ENCODE measurements around the gene FGFRL1.

The FGFRL1 gene, protein sequence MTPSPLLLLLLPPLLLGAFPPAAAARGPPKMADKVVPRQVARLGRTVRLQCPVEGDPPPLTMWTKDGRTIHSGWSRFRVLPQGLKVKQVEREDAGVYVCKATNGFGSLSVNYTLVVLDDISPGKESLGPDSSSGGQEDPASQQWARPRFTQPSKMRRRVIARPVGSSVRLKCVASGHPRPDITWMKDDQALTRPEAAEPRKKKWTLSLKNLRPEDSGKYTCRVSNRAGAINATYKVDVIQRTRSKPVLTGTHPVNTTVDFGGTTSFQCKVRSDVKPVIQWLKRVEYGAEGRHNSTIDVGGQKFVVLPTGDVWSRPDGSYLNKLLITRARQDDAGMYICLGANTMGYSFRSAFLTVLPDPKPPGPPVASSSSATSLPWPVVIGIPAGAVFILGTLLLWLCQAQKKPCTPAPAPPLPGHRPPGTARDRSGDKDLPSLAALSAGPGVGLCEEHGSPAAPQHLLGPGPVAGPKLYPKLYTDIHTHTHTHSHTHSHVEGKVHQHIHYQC

DNA sequence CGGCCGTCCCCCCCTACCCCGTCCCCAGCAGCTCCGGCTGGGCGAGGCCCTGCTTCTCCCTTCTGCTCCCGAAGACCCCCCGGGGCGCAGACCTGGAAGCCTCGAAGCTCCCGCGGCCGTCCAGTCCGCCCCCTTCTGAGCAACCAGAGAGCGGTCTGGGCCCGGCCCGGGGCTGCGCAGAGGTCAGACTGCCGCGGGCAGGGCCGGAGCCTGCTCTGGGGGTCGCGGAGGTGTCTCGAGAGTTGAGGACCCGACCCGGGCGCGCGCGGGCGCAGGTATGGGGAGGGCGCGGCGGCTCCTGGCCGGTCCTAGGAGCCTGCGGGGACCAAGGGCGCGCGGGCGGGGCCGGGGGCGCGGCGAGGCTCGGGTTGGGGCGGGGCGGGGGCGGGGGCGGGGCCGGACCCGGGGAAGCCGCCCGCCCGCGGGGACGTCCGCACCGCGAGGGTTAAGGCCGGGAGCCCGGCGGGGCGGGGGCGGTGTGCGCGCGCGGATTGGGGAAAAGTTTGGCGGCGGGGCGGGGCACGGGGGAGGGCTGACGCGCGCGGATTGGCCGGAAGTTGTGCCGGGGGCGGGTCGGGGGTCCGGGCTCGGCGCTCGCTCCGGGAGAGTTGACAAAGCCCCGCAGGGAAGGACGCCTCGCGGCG, at the start of gene FGFRL1:
Gene FGFRL1, plus strand, starts transcription at position 605 of the 644 bp plus-strand sequence. CDS start 860 bp downstream, outside the sequence.
- peak; percentile 83 for DNase-seq (ENCODE audit: low read depth, low spot score)

DNA sequence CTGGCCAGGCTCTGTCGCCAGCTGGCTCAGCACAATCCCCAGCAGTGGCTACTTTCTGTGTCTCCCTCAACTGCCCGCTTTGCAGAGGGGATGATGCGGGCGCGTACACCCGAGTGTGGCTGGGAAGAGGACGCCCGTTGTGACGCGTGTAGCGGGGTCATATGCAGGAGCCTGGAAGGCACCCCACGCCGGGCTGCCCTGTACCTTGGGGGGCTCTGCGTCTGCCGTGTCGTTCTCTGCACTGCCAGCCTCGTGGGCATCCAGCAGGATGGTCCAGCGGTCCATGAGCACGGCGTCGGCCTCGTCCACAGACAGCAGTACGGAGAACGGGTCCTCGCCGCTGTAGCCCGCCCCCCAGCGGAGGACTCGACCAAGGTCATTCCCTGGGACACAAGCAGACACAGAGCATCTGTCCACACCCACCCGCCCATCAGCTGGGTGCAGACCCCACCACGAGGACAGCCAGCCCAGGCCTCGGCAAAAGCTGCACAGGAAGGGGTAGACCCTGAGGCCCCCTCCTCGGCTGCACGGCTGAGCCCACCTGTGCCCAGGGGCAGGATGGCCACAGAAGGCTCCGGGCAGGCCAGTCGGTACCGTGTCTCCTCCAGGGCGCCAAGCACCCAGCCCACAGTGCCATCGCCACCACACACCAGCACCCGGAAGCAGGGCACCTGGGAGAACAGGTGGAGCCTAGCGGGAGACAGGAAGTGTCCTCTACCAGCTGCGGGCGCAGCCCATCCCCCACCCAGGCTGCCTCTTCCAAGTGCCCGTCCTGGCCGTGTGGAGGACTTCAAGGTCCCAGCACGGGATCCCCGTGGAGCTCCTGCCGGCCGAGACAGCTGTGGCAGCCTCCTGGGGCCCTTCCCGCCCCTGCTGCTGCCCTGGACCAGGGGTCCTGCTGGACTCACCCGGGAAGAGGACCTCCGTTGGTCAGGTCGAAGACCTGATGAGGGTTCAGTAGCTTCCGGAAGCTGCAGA, 48.9 kb upstream of the FGFRL1 start:
- no peak for DNase-seq (ENCODE audit: low read depth, low spot score)

GRCh38 chr4:963276-964225, 47.9 kb upstream of the FGFRL1 start:
- no peak for DNase-seq (ENCODE audit: low read depth, low spot score)

DNA sequence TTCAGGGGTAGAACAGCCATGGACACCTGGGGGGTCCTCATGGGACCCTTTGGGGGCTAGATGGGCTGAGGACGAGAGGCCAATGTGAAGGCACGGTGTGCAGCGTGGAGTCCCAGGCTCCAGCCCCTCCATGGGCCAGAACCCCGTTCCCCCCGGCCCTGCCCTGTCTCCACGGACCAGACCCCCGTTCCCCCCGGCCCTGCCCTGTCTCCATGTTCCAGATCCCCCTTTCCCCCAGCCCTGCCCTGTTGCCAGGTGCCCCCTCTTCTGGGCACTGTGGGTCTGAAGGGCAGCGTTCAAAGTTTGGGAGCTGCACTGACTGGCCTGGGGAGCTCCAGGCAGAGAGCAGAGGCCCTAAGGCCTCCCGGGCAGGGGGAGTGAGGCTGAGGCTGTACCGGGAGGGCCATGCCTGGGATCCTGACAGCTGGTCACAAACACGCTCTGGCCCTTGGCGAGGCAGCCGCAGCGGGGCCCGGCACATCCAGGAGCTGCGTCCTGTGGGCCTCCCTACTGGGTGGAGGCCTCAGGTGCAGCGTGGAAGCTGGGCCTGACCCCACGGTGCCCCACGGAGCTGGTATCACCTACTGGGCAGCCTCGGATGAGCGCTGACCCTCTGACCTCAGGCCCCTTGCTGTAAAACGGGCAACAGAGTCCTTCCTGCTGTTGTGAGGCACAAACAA, 46.9 kb upstream of the FGFRL1 start:
- no peak for DNase-seq (ENCODE audit: low read depth, low spot score)

- no peak for DNase-seq (ENCODE audit: low read depth, low spot score)
These were observed 46.2 kb upstream of the FGFRL1 start for GRCh38 chr4:965048-965765.

DNA sequence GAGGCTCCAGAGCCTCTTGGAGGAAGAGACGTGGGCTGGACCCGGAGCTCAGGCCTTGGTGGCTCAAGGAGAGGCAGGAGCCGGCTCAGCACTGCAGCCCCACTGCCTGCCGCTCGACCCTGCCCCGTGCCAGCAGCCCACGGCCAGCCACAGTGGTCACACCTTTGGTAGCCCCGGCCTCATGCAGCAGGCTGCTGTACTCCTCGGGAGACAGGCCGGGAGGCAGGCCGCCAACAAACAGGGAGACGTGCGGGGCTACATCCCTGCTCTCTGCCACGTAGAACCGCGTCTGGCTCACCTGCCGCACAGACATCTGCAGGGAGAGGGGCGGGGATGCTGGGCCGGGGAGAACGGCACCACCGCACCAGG, 45.7 kb upstream of the FGFRL1 start:
- no peak for DNase-seq (ENCODE audit: low read depth, low spot score)

DNA sequence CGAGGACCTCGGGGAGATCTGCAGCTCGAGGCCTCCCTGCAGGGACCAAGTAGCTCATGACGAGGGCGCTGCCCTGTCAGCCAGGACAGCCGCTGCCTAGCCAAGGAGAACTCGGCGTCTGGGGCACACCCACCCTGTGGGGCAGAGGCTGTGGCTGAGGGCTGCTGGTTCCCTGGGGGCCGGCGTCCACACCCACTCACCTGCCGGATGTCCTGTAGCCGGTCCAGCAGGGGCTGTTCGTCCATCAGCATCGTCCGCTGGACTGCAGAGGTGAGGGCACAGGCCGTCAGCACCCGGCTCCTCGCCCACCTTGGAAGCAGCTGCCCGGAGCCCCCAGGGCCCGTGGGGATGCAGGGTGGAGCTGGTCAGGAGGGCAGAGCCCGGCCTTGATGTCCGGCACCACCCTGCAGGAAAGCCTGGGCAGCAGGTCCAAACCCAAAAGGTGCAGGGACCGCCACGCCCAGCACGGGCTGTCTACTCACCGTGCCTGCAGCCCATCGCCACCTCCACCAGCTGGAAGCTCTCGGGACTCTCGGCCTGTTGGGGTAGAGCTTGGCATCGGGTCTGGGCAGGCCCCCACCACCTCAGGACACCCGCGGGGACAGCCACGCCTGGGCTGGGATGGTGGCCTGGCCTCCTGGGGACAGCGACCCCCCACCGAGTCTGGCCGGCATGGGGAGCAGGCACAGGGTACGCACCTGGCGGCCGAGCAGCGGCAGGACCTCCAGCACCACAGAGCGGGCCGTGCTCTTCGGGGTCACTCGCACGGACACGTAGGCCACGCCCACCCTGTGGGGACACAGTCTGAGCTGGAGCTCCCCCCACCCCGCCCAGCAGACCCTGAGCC, 44.9 kb upstream of the FGFRL1 start:
- no peak for DNase-seq (ENCODE audit: low read depth, low spot score)

- no peak for DNase-seq (ENCODE audit: low read depth, low spot score)
These were observed 44.0 kb upstream of the FGFRL1 start for GRCh38 chr4:967113-968104.

- DNase-seq (ENCODE audit: low read depth, low spot score) = no peak
These were observed 43.2 kb upstream of the FGFRL1 start for GRCh38 chr4:968221-968620.

DNA sequence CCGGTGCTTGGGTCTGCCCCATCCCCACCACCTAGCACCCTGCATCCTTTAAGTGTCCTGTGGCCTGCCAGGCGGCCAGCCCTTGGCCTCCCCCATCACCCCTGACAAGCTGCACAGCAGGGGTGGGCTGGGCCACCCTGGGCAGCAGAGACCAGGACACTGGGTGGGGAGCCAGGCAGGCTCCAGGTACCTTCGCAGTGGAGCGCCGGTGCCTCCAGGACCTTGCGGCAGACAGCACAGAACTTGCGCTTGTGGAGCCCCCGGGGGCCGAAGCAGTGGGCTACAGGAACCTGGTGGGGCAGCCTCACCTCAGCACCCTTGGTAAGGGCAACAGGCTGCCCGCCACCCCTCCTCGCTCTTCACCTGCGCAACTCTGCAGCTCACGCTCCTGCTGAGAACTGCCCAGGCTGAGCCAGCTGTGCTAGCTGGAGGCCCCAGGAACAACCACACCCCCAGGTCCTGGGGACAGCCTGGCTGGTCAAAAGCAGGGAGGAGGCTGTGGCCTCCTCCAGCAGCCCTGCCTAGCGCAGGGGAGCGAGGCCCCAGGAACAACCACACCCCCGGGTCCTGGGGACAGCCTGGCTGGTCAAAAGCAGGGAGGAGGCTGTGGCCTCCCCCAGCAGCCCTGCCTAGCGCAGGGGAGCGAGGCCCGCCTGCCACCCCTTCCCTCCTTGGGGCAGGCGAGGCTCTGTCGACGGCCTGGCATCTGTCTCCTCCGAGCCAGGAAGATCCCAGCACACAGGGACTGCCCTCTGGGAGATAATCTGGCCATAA, 42.6 kb upstream of the FGFRL1 start:
- no peak for DNase-seq (ENCODE audit: low read depth, low spot score)

DNA sequence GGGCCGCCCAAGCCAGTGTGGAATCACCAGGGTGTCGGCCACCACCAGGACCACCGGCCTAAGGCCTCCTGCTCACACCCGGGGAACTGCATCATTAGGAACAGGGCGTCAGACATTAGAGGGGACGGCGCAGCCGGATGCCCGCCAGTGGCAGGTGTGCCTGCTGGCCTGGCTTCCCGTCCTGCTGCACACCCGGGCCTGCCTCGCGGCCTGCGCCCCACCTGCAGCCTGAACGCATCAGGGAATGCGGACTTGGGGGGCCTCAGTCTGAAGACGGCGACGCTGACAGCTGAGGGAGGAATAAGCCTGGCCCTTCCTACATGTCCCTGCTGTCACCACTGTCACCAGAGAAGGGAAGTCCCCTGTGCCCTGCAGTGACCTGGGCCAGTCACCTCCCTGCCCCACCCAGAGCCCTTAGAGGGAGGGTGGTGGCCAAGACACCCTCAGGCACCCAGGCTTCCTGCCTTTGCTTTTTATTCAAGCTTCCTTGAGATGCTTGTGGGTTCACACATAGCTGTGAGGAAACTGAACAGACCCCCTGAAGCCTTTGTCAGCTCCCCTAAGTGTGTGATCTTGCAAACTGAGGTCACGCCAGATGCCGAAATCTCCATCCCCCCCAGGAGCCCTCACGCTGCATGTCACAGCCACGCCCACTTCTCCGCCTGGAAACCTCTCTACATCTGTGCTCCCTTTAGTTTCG, 41.2 kb upstream of the FGFRL1 start:
- DNase-seq (ENCODE audit: low read depth, low spot score) = no peak

DNA sequence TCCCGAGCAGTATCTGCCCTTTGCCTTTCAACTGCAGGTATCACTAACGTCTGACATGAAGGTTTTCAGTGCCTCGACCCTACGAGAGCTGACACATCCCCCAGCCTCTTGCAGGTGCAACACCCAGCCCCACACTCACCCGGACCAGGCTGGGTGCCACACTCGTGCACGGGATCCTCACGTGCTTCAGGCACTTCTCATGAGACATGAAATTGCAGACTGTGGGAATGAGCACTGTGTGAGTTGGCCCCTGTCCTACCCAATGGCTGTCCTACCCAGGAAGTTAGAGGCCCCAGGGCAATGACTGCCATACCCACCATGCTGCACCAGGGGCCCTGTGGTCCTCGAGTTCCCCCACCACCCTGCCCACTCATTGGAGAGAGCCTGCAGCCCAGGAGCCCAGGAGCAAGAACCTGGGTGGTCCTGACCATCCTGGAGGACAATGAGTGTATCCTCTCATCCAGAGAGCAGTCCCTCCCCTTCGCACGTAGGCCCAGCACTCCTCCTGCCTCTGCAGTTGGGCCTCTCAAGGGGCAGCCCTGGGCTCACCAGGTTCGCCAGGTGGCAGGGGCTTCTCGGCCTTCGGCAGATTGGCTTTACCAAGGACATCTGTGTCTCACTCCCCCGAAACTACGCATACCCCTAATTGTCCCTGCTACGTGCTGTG, 40.4 kb upstream of the FGFRL1 start:
- no peak for DNase-seq (ENCODE audit: low read depth, low spot score)

GRCh38 chr4:971666-972500, 39.5 kb upstream of the FGFRL1 start:
- DNase-seq (ENCODE audit: low read depth, low spot score) = no peak

DNA sequence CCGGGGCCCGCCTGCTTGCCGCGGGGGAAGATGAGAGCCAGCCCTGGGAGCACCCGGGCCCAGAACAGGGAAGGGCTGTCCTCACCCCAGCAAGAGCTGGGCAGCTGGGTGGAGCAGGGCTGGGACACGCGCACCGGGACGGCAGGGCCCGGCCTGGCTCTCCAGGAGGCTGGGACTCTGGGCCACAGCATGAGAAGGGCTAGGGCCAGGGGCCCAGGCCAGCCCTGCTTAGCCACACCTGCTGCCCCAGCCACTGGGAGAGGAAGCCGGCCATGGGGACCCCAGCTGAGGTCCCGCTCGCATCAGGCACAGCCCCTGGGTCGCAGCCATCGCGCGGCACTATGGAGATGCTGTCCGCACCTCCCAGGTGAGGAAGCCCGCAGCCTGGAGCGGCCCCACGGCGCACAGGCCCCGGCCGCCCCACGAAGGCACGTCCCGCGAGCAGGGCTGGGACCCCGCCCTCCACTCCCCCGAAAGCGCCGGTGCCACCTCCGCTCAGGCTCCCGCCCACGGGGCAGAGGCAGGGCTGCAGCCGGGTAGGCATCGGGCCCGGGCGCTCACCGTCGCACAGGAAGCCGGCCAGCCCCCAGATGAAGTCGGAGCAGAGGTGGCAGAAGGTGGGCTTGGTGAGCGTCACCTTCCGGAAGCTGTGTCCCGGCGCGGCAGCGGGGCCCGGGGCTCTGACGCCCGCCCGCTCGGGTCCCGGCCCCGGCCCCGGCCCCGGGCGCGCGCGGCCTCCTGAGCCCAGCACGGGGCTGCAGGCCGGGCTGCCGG, 38.6 kb upstream of the FGFRL1 start:
- DNase-seq (ENCODE audit: low read depth, low spot score) = peak; percentile 16
